Omental fat pad (tissue), 4 donors: ENCODE data around the gene LDLRAD3. TPM values are rescaled to one million over a fixed set of nuclear protein-coding genes. Genes with fewer than 3 reads are reported as not detected.

Experiments used
- ATAC-seq: fragments of 150-250 bp; one replicate; pipeline ENCODE4 v1.9.1; 2016; ENCODE audit warnings: mild to moderate bottlenecking, moderate library complexity; ENCODE audit not compliant: low FRiP score
- DNase-seq: peaks from one replicate; pipeline ENCODE4 v3.0.0-alpha.2; 2019; ENCODE audit warnings: low spot score
- total RNA-seq, 4 donors: library from RNA; depleted of rRNA; stranded (reverse); fragments of >200 nt; gene quantifications; one replicate each; pipeline ENCODE4 v1.1.0, GENCODE V29; 2016
- TF ChIP-seq, protein P1 (sequence below), 3 donors: fragments of 450-650 bp; IDR thresholded peaks; one replicate each; pipeline ENCODE4 v1.5.1; 2016 to 2017; ENCODE audit warnings: antibody characterized with exemption in 3 of 3, mild to moderate bottlenecking in 3 of 3, moderate library complexity in 2 of 3

The LDLRAD3 gene
- total RNA-seq, 4 donors from 2014 or later = 15.6 to 70.2 (median 25.7) TPM

DNA sequence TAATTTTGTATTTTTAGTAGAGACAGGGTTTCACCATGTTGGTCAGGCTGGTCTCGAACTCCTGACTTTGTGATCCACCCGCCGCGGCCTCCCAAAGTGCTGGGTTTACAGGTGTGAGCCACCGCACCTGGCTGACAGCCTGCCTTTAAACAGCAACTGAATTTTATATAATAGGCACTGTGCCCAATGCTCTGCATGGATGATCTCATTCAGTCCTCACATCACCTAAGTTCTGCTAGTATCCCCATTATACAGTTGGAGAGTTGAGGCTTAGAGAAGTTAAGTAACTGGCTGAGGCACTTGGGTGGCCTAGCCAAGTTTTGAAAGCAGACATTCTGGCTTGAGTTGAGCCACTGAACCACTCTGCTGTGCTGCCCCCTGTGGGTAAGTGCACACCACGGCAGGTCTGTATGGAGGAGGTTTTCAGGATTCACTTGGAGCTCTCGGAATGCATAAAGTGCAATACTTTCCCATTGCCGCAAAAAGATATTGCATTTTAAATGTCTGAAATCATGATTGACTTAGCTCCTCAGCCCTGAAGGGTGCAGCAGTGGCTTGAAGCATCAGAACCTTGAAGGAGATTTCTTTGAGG is 112.4 kb downstream of the LDLRAD3 start:
- ATAC-seq (no peak), DNase-seq (no peak)
- TF ChIP-seq, protein P1, sequence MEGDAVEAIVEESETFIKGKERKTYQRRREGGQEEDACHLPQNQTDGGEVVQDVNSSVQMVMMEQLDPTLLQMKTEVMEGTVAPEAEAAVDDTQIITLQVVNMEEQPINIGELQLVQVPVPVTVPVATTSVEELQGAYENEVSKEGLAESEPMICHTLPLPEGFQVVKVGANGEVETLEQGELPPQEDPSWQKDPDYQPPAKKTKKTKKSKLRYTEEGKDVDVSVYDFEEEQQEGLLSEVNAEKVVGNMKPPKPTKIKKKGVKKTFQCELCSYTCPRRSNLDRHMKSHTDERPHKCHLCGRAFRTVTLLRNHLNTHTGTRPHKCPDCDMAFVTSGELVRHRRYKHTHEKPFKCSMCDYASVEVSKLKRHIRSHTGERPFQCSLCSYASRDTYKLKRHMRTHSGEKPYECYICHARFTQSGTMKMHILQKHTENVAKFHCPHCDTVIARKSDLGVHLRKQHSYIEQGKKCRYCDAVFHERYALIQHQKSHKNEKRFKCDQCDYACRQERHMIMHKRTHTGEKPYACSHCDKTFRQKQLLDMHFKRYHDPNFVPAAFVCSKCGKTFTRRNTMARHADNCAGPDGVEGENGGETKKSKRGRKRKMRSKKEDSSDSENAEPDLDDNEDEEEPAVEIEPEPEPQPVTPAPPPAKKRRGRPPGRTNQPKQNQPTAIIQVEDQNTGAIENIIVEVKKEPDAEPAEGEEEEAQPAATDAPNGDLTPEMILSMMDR (IDR thresholded peaks at IDR 0.05) = no peak

DNA sequence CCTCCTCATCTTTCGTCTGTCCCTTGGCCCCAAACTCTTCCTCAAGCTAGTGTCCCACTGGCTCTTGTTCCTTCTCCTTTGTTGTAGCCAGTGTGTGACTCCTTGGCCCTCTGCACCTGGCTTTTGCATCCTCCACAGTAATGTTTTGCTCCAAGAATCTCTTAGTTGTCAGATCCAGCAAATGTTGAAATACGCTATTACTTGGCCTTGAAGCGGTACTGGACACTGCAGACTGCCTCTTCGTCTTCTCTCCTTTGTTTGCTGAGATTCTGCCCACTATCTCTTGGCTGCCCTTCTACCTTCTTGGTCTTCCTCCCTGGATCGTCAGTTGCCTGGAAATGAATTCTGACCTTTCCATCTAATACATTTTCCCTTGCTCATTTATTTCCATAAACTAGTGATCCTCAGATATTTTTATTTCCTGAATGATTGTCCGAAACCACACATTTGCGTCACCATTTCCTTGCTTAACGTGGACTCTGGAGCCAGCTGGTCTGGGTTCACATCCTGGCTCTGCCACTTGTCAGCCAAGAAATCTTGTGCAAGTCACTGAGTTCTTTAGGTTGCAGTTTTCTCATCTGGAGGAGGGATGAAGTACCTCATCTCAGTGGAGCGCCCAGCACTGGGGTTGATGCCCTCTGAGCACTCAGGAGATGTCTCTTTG is 113.6 kb downstream of the LDLRAD3 start:
- DNase-seq = no peak
- TF ChIP-seq, protein P1 (IDR thresholded peaks at IDR 0.05) = no peak
- ATAC-seq = peak; percentile 63

DNA sequence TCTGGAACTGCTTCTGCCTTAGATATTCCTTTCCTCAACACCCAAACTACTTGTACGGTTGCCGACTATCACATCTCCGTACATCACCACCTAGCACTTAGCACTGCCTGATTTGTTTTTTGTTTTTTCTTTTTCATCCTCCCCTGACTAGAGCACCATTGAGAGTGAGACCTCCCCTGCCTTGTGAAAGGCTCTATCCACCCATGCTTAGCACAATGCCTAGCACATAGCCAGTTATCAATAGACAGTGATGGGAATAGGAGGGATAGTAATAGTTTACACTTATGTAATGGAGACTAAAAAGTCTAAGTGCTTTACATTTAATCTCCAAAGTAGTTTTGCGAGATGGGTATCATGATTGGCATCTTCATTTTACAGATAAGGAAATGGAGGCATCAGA is 115.8 kb downstream of the LDLRAD3 start:
- no peak for DNase-seq
- ATAC-seq = no peak
- TF ChIP-seq, protein P1 (IDR thresholded peaks at IDR 0.05) = no peak

DNA sequence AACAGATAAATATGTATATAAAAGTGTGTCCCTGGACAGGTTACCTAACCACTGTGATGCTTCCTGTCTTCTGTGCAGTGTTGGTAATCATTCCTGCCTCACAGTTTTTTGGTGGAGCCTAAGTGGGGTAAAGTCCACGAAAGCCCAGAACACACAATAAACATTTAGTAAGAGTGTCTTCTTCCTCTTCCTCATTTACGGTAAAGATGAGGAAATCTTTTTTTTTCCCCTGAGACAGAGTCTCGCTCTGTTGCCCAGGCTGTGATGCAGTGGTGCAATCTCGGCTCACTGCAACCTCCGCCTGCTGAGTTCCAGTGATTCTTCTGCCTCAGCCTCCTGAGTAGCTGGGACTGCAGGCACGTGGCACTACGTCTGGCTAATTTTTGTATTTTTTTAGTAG is 117.1 kb downstream of the LDLRAD3 start:
- DNase-seq (no peak), ATAC-seq (no peak)
- TF ChIP-seq, protein P1 (IDR thresholded peaks at IDR 0.05) = no peak

DNA sequence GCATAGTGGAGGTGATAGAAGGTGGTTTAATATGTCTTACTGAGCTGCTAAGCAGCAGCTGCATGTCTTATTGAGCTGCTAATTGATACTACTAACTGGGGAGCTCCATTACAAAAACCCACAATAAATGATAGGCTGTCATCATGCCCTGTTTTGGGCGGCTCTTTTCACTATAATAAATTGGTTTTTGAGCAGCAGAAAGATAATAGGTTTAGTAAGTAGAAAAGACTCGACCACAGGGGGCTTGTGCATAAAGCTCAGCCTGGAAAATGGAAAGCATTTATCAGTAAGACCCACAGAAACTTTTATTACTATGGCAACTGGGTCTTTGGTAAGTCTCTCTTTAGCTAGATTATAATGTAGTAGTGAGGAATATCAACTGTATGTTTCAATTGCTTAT is 117.6 kb downstream of the LDLRAD3 start:
- DNase-seq (no peak), ATAC-seq (no peak)
- TF ChIP-seq, protein P1 (IDR thresholded peaks at IDR 0.05) = no peak

GRCh38 chr11:36062796-36063365 is 119.0 kb downstream of the LDLRAD3 start:
- peak; percentile 33 for ATAC-seq
- TF ChIP-seq, protein P1 (IDR thresholded peaks at IDR 0.05) = no peak
- DNase-seq = no peak

DNA sequence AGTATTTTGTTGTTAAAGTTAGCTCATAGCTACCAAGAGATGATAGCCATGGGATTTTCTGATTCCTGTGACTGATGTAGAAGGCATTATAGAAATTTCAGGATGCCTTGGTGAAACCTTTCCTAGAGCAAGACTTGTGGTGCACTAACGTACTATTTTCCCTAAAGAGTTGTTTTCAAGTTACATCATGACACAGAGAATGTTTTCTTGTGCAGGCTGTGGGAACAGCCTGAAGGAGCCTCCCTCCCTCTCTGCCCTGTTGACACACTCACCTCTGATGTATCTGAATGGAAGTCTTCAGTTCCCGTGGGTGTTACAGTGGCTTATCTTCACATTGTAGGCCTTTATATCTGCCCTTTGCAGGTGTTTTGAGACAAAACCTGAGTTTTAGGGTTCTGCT is 121.6 kb downstream of the LDLRAD3 start:
- ATAC-seq (no peak), DNase-seq (no peak)
- TF ChIP-seq, protein P1 (IDR thresholded peaks at IDR 0.05) = no peak
